RPMI7951 (cell line): ENCODE measurements around the gene MEX3B. TPM values are rescaled to one million over a fixed set of nuclear protein-coding genes. Genes with fewer than 3 reads are reported as not detected.
"Not testable (repeated sequence)": the region's sequence is repeated elsewhere in the genome, so short reads cannot be mapped to it uniquely, and the experiment has no call there.

Source experiments
- DNase-seq: peaks from one replicate; pipeline ENCODE4 v3.0.0-alpha.2; 2012; ENCODE audit warnings: low read depth
- total RNA-seq: library from RNA; depleted of rRNA; stranded (reverse); fragments of >200 nt; shearing (Covaris generic); gene quantifications from 2 replicates; pipeline ENCODE4 v1.2.3, GENCODE V29; 2014

MEX3B gene
- total RNA-seq, 1 experiment from 2014 or later, result 7.1 TPM

DNA sequence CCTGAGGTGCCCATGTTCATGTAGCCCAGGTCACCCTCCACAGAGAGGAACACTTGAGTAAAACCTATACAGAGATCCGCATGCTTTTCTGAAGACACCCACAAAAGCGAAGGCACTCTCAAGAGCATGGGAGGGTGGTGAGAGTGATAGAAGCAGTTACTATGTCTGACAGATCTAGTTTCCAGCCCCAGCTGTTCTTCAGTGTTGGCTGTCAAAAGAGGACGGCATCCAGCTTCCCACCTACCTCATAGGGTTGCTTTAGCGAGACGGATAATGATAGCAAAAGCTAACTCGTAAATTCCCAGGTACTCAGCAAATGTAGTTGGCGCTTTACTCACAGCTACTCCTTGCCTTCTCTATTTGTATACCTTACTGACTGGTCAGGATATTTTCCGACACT lies 3.0 kb upstream of the MEX3B start:
- DNase-seq, result no peak

GRCh38 chr15:82047453-82048400 lies 1.9 kb upstream of the MEX3B start:
- peak; percentile 8 for DNase-seq

- DNase-seq, result peak; percentile 90
Observed at GRCh38 chr15:82046666-82047452, 1.0 kb upstream of the MEX3B start.

DNA sequence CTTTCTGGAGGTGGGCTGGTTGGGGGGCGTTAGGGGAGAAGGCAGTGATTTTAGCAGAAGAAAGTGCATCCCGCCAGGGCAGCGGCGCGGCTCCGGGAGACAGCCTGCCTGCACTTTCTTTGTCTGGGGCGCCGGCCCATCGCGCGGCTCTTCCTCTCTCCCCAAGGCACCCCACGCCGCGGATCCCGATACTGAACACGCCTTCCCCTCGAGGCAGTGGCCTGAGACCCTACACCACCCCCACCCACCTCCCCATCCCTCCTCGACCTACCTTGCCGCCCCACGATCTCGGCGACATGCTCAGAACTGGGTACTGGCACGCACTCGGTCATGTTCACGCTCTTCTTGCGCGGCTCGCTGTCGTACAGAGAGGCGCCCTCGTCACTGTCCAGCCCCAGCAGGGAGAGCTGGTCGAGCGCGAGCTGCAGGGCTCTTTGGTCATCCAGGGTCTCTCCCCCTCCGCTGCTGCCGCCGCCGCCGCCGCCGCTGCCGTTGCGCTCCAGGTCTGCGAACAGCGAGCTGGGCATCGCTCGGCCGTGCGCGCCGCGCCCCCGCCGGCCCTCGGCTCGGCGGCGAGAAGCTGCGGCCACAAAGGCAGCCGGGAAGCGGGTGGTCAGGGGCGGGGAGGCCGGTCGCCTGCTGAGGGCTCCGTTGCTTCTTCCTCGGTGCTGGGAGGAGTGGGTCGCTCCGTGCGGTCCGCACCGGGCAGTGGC lies 483 bp downstream of the MEX3B start:
- DNase-seq, result peak; percentile 52

- DNase-seq, result peak; percentile 68
Observed at GRCh38 chr15:82044373-82045178, 1.2 kb downstream of the MEX3B start.

DNA sequence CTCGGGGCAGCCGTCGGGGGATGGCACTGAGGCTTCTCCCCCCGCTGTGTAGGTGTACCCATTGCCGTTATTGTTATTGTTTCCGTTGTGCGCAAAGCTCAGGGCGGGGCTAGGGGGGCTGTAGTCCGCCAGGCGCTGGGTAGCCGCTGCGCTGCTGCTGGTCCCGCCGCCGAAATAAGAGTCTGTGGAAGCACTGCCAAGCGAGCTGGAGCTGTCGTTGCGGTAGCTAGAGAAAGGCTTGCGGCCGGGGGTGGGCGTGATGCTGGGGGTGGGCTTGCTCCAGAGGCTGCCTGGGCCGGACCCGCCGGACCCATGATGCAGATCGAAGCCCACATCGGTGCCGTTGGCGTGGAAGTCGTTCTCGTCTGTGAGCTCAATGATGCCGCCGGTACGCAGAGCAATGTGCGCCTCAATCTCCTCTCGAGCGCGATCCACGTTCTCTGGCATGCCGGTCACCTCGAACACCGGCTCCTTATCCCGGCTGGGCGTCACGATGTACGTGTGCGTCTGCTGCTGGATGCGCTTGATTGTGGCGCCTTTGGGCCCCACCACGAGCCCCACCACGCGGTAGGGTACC lies 1.9 kb downstream of the MEX3B start:
- DNase-seq, result no peak

DNA sequence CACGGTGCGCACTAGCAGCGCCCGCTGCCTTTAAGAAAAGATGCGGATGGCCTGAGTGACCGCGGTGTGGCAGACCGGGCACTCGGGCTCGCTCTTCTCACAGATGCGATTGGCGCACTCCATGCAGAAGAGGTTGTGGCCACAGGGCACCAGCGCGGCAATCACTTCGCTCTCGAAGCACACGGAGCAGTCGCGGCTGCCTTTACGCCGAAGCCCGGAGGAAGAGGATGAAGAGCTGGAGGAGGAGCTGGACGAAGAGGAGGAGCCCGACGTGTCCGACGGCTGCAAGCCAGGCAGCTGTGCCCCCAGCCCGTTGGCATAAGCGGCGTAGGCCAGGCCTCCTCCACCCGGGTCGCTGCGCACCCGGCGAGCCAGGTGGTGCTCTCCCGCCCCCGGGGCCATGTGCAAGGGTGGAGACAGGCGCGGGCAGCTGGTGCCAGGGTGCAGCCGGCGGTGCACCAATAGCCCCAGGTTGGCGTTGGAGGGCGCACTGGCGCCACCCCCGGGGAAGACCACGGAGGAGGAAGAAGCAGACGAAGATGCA lies 2.6 kb downstream of the MEX3B start:
- DNase-seq, result no peak

DNA sequence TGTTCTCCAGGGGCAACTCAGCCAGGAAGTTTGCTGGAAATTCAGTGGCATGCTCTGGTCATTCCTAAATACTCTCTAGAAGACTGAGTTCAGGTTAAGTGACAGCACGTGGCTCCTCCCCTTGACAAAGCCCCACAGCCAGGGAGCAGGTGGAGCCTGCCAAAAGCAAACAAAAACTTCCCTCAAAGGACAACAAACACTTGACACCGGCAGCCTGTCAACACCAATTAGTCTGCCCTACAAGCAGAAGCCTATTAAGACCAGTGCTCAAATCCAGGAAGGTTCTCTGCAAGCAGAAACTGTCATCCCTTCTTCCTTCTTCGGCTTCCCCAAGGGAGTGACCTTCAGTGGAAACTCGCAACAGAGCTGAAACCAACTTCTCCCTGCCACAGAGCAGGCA lies 5.0 kb downstream of the MEX3B start:
- no peak for DNase-seq

DNA sequence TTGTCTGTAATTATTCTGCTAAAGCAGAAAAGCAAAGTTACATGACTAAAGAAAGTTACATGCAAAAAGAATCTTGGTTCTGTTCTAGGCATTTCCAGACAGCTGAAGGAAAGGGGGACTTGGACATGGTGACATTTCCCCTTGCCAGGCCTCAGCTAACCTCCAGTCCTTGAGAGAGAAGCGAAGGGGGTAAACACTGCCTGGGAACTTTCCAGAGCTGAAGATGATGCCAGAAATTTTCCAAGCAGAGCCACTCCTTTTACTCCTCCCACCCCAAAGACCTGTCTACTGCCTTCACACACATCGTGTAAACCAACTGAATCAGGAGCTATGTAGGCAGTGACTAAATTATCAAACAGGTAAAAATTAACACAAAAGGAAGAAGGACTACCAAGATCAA lies 5.4 kb downstream of the MEX3B start:
- no peak for DNase-seq

DNA sequence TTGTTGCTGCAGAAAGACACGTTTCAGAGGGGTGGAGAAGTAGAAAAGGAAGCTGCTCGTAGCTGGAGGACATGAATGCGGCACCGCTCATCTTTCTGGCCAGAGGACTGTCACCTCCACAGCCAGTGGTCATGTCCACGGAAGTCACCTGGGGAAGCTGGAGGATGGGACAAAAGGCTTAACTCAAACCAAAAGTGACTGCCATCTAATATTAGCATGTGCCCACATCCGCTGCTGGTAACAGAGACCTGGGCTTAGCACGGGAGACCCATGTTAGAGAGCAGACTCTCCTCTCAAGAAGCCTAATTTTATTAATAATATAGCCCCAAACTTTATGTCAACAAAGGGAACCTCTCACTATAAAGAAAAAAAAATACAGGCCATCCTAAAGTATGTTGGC lies 5.9 kb downstream of the MEX3B start:
- no peak for DNase-seq

DNA sequence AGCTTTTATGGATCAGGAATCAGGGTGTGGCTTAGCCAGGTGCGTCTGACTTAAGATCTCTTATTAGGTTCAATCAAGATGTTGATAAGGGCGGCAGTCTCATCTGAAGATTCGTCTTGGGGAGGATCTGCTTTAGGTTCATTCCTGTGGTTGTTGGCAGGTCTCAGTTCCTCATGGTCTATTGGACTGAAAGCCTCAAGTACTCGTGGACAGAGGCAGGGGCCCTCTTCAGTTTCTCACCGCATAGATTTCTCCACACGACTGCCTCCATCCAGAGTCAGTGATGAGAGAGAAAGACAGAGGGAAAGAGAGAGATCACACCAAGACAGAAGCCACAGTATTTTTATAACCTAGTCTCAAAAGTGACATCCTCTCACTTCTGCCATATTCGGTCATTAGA lies 9.4 kb downstream of the MEX3B start:
- DNase-seq, result no peak

DNA sequence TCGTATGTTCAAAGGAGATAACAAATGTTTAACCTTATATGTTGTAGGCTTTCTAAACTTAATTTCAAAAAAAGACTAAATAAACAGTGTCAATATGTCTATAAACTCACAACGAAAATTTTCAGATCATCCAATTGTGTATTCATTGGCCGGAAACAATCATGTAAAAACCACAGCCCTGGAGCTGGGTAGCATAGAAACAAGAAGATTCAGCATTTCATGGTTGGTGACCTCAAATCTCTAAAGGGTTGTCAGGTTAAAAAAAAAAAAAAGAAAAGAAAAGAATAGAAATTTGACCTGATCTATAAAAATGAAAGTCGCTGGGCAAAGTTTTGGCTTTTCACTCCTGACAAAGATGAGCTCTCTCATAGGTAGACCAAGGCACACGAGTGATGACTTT lies 13.9 kb downstream of the MEX3B start:
- no peak for DNase-seq

DNA sequence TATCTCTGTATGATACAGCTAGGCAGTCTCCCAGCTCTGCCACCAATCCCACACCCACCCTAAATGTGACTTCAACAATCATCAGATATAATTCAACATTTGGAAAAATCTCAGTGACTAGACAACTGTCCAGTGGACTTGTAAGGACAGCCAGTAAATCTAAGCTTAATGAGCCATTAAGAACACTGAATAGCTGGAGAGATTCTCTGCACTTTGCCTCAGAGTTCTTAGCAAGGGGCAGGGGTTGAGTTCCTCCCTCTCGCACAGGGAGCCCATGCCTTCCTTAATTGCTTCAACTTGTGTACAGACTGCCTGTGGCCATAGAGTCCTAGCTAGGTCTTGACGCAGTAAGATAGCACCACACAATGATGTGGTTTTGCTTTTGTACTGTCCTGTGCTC lies 15.6 kb downstream of the MEX3B start:
- no peak for DNase-seq

- DNase-seq, result not testable (repeated sequence)
Observed at GRCh38 chr15:82028163-82028562, 17.7 kb downstream of the MEX3B start.

DNA sequence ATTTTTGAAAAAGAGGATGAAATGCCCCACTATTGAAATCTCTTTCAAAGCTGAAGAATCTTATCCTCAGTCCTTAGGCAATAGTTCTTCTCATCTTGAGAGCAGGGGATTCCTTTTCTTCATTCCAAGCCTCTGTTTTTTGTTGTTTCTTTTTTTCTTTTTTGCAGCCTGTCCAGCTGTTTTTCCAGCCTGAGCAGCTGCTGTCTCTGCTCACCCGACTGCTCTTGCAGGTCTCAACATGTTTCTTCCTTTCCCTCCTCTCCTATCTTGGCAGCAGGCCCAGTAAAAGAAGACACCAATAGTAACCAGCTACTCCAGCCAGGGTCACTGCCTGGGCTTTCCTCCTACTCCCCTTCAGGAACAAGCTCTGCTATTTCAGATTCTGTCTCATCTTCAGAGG lies 23.8 kb downstream of the MEX3B start:
- DNase-seq, result peak; percentile 19

- no peak for DNase-seq
Observed at GRCh38 chr15:82020625-82021394, 25.0 kb downstream of the MEX3B start.

DNA sequence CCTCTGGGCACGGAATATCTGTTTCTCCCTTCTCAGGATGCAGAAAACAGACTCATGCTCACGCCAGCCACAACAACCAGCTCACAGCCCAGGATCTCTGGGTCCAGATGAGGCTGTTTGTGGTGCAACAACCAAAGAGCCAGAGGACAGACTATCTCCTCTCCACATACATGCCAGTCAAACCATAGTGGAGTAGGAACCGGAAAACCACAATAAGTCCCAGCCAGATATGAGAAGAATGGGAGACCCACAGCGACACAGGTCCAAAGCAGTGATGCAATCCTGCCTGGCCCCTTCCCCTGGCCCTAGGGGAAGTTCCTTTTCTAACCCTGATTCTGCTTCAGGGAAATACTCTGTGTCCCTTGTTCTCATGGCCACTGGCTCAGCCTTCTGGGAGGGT lies 27.6 kb downstream of the MEX3B start:
- DNase-seq, result peak; percentile 9

GRCh38 chr15:82017656-82018055 lies 28.2 kb downstream of the MEX3B start:
- DNase-seq, result no peak

GRCh38 chr15:82014989-82015388 lies 30.8 kb downstream of the MEX3B start:
- peak; percentile 58 for DNase-seq

GRCh38 chr15:82012908-82013307 lies 32.9 kb downstream of the MEX3B start:
- DNase-seq, result no peak
